ENCODE data around the gene COL4A4. TPM values are rescaled to one million over a fixed set of nuclear protein-coding genes. Genes with fewer than 3 reads are reported as not detected.

COL4A4 gene
- total and polyA plus RNA-seq, 2 of the 13 experiments (the other 11 are each of a cell fraction or from before 2014, with no cell fraction given), result not detected

GRCh38 chr2:227106845-227107759, 56.9 kb downstream of the COL4A4 start (continued):
- TF ChIP-seq POGK (CRISPR knock-in tag; conservative IDR thresholded peaks at IDR 0.05) (no peak), DMAP1 (CRISPR knock-in tag; IDR thresholded peaks at IDR 0.05) (no peak), ZKSCAN1 (IDR thresholded peaks at IDR 0.05; ENCODE audit: low read length) (no peak), ZNF124 (CRISPR knock-in tag; IDR thresholded peaks at IDR 0.05) (no peak), ZNF275 (CRISPR knock-in tag; IDR thresholded peaks at IDR 0.05; ENCODE audit: borderline replicate concordance) (no peak), MAFG (CRISPR knock-in tag; IDR thresholded peaks at IDR 0.05) (no peak), PRDM15 (CRISPR knock-in tag; IDR thresholded peaks at IDR 0.05) (no peak), ELF3 (CRISPR knock-in tag; IDR thresholded peaks at IDR 0.05) (peak; percentile 30; the same call in 1 of the 2 replicates), PBX2 (CRISPR knock-in tag; IDR thresholded peaks at IDR 0.05) (no peak), ATRX (CRISPR knock-in tag; IDR thresholded peaks at IDR 0.05; ENCODE audit: borderline replicate concordance) (no peak), MAF1 (CRISPR knock-in tag; IDR thresholded peaks at IDR 0.05; ENCODE audit: borderline replicate concordance) (no peak), SIX4 (CRISPR knock-in tag; IDR thresholded peaks at IDR 0.05) (no peak), ZMYM4 (CRISPR knock-in tag; IDR thresholded peaks at IDR 0.05) (no peak), TCF7 (IDR thresholded peaks at IDR 0.05; ENCODE audit: low read depth) (no peak), ZFP1 (CRISPR knock-in tag; IDR thresholded peaks at IDR 0.05) (0 out of 2 replicates have a peak, but pooled peaks have one; percentile 15), ZNF790 (CRISPR knock-in tag; IDR thresholded peaks at IDR 0.05; ENCODE audit: borderline replicate concordance) (no peak), ZNF501 (CRISPR knock-in tag; IDR thresholded peaks at IDR 0.05) (no peak), TBX2 (CRISPR knock-in tag; IDR thresholded peaks at IDR 0.05; ENCODE audit: borderline replicate concordance) (no peak), ZNF839 (CRISPR knock-in tag; IDR thresholded peaks at IDR 0.05; ENCODE audit: borderline replicate concordance) (no peak)
- TF ChIP-seq, protein P1, sequence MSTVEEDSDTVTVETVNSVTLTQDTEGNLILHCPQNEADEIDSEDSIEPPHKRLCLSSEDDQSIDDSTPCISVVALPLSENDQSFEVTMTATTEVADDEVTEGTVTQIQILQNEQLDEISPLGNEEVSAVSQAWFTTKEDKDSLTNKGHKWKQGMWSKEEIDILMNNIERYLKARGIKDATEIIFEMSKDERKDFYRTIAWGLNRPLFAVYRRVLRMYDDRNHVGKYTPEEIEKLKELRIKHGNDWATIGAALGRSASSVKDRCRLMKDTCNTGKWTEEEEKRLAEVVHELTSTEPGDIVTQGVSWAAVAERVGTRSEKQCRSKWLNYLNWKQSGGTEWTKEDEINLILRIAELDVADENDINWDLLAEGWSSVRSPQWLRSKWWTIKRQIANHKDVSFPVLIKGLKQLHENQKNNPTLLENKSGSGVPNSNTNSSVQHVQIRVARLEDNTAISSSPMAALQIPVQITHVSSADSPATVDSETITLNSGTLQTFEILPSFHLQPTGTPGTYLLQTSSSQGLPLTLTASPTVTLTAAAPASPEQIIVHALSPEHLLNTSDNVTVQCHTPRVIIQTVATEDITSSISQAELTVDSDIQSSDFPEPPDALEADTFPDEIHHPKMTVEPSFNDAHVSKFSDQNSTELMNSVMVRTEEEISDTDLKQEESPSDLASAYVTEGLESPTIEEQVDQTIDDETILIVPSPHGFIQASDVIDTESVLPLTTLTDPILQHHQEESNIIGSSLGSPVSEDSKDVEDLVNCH (CRISPR knock-in tag; IDR thresholded peaks at IDR 0.05), result no peak

All from HepG2 (cell line).